Stimulated activated CD4-positive, alpha-beta T cell treated with anti-CD3 and anti-CD28 coated beads, Interleukin-1b, Interleukin-23, amount 100 ng/mL, for 48 hours (primary cell): ENCODE measurements around the gene SERTAD3.
"Not testable (repeated sequence)": the region's sequence is repeated elsewhere in the genome, so short reads cannot be mapped to it uniquely, and the experiment has no call there.

Source experiments
- DNase-seq: peaks from one replicate; pipeline ENCODE4 v3.0.0-alpha.2; 2020

SERTAD3 gene

DNA sequence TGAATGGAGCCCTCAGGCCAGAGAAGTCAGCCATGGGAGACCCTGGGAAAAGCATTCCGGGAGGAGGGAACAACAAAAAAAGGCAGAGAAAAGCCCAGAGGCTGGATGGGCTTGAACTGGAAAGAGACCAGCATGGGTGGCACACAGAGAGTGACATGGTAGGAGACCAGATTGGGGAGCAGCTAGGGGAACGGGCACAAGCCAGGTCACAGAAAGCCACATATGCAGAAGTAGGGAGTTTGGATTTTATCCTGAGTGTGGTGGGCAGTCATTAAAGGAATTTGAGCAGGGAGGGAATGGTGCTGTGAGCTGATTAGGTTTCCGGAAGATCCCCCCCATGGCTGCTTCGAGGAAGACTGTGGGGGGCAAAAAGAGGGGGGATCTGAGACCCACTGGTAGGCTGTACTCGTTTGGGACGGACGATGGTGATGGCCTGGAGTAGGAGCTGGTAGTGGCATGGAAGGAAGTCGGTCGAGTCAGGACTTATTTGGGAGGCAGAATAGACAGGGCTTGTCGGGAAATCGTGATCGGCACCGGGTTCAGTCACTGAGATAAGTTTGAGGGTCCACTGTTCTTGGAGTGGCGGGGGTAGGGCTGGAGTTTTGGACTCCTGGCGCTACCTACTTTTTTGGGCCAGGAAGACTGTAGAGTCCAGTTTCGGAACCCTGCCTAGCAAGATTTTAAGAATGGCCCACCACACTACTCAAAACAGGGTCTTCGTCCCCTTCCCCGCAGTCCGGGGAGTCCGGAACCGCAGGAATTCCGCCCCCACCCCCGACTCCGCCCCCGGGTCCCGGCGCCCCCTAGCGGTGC, 19.3 kb downstream of the SERTAD3 start:
- DNase-seq = no peak

DNA sequence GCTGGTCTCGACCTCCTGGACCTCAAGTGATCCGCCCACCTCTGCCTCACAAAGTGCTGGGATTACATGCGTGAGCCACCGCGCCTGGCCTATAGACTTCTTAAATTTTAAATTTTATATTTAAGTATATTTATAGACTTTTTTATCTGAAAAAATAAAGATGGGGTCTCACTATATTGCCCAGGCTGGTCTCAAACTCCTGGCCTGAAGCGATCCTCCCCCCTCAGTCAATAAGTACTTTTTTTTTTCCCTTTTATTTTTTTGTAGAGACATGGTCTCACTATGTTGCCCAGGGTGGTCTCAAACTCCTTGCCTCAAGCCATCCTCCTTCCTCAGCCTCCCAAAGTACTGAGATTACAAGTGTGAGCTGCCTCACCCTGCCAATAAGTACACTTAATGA, 20.2 kb downstream of the SERTAD3 start:
- DNase-seq = no peak

DNA sequence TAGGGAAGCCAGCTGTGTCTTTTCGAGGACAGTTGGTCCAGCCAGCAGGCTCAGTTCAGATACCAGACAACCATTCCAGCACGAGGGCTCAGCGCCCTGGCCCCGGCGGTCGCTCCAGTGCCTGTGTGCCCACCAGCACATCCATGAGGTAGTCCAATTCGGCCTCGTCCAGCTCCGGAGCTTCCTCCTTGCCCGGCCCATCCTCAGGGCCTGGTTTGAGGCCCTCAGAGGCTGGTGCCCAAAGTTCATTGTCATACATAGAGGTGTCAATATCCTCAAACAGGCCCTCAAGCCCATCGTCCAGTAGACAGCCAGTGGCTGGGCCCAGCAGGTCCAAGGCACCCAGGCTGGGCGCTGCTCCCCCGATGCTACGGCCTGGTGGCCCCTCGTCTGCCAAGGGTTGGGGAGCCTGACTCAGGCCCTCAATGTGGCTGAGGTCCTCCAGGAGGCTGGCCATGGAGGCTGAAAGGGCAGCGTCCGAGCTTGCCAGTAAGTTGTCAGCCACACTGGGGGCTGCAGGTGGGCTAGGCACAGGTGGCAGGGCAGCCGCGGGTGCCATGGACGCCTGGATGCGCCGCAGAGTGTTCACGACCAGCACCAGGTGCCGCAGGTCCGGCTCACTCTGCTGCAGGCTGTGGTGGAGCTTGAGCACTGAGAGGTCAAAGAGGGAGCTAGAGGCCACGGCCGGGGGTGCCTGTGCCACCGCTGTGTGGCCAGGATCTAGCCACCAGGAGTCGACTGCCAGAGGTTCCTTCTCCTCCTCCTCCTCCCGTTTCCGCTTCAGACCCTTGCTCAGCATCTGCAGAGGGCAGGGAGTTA, 21.2 kb downstream of the SERTAD3 start:
- no peak for DNase-seq

DNA sequence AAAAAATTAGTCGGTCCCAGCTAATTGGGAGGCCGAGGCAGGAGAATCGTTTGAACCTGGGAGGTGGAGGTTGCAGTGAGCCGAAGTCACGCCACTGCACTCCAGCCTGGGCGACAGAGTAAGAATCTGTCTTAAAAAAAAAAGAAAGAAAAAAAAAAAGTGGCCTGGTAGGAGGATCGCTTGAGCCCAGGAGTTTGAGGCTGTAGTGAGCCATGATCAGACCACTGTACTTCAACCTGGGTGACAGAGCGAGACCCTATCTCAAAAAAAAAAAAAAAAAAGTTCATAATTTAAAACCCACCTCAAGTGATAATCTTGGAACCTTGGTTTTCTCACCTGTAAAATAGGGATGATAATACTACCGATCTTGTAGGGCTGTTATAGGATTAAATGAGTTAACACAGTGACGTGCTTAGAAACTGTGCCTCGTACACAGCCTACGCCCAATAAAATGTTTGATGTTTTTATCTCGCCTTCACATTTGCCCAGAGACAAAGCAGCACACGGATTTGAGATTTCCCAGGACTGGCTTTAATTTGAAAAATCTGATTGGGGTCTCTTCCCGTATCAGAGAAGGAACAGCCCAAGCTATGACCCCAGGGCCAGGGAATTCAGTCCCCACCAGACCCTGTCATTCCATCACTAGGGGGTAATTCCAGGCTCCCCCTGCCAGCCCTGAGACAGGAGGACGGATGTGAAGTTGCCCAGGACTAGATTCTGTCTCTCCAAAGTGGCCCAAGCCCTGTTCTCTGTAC, 22.0 kb downstream of the SERTAD3 start:
- DNase-seq = no peak

- DNase-seq = peak; percentile 68
Observed at GRCh38 chr19:40420766-40421765, 23.1 kb downstream of the SERTAD3 start.

- no peak for DNase-seq
Observed at GRCh38 chr19:40420451-40420765, 23.7 kb downstream of the SERTAD3 start.

DNA sequence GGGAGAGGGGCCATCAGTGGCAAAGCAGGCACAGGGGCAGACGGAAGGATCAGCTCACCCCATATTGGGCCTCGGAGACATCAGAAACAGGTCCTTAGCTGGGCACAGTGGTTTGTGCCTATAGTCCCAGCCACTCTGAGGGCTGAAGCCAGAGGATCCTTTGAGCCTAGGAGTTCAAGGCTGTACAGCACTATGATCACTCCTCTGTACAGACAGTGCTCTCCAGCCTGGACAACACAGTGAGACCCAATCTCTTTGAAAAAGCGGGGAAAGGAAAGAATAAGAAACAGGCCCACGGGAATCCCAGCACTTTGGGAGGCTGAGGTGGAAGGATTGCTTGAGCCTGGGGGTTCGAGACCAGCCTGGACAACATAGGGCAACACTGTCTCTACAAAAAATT, 24.4 kb downstream of the SERTAD3 start:
- no peak for DNase-seq

DNA sequence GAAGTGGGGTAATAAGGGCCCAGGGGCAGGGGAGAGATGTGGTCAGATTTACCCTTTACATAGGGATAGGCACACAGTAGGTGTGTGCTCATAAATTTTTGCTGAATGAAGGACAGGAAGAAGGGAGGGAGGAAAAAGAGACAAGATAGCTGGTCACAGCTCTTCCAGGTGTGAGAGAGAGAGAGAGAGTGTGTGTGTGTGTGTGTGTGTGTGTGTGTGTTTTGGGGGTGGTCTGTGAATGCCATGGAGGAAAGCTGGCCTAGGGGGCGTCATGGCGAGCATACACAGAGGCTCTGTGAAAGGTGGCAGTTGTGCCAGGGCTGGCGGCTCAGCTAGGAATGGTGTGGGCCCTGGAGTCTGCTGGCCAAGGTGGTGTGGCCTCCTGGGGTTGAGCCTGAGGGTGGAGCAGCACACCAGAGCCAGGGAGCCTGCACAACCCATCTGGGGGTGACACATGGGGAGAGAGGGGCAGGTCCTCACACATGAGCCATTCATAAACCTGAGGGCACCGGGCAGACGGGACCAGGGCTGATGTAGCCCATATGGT, 25.0 kb downstream of the SERTAD3 start:
- DNase-seq = no peak

DNA sequence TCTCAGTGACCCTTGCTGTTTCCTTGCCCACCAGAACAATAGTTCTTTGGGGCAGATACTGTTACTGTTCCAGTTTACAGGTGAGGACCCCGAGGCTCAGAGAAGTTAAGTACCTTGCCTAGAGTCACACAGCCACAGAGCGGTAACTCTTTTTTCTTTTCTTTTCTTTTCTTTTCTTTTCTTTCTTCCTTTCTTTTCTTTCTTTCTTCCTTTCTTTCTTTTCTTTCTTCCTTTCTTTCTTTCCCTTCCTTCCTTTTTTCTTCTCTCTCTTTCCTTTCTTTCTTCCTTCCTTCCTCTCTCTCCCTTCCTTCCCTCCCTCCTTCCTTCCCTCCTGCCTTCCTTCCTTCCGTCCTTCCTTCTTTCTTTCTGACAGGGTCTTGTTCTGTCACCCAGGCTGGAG, 26.1 kb downstream of the SERTAD3 start:
- DNase-seq = no peak

DNA sequence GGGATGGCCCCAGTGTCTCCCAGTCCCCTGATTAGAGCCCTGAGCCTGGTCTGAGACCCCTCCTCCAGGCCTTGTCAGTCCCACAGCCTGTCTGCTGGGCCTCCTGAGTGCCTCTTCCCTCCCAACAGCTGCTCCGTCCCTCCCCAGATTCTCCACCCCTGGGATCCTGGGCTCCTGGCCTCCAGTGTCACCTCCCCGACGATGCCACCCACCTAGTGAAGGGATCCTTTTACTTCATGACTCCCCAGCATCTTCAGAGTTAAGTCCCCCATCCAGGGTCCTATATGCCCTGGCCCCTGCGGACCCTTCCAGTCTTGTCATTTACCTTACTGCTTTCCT, 26.5 kb downstream of the SERTAD3 start:
- DNase-seq = no peak

DNA sequence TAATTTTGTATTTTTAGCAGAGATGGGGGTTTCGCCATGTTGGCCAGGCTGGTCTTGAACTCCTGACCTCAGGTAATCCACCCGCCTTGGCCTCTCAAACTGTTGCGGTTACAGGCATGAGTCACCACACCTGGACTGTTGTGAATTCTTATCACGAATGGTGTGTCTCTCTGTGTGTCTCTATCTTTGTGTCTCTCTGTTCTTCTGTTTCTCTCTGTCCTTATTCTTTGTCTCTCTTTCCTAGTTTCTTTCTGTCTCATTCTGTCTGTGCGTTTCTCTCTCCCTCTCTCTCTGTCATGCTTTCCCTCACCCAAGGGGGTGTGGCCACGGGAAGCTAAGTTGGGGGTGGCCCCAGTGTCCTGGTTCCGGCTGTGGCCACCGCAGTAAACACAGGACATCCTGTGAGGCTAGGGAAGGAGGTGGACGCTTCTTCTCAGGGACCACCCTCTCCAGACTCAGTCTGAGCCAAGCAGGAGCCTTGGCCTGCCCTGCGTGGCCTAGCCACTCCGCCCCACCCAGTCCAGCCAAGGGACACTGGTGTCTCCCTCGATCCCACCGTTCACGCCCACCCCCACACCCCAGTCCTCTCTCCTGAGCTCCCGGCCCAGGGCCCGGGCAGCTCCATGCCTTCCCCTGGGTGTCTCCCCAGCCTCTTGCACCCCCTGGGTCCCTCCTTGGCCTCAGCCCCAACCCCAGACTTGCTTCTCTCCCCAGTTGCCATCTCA, 27.1 kb downstream of the SERTAD3 start:
- no peak for DNase-seq

GRCh38 chr19:40415768-40416167, 28.4 kb downstream of the SERTAD3 start:
- DNase-seq = no peak

- DNase-seq = no peak
Observed at GRCh38 chr19:40414542-40415535, 29.3 kb downstream of the SERTAD3 start.

DNA sequence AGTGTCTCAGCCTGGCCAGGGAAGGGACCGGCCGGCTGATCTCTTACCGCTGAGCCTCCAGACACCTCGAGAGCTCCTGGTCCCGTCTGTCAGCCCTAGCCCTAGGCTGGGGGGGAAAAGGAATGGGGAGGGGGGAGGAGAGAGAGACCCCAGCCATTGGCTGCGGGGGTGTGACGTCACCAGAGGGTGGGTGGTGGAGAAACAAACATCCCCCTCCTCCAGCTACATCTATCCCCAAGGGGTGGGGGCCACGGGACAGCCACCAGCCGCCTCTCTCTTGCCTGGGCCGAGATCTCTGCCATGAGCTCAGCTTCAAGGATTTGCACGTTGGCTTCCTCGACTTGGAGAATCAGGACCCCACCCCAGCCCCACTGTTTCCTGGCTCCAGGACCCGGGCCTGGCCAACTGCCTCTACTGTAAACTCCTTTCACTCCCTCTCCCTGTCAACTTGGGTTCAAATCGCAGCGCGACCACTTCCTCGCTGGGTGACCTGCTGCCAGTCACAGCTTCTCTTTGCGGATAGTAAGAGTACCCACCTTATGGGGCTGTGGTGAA, 30.8 kb downstream of the SERTAD3 start, which contains the start of gene PRX:
PRX (minus strand) TSS at position 88 of the 555 bp plus-strand sequence. CDS start 5,446 bp downstream, outside the sequence.
- DNase-seq = no peak

GRCh38 chr19:40412866-40413265, 31.3 kb downstream of the SERTAD3 start:
- DNase-seq = no peak

GRCh38 chr19:40411958-40412499, 32.1 kb downstream of the SERTAD3 start:
- no peak for DNase-seq

- DNase-seq = no peak
Observed at GRCh38 chr19:40411125-40411842, 32.9 kb downstream of the SERTAD3 start.

GRCh38 chr19:40410030-40410389, 34.1 kb downstream of the SERTAD3 start:
- no peak for DNase-seq

- DNase-seq = not testable (repeated sequence)
Observed at GRCh38 chr19:40408598-40408925, 35.6 kb downstream of the SERTAD3 start.
